Mesothelial cell of epicardium (in vitro differentiated cells): ENCODE data around the gene BAIAP2L1. TPM values are rescaled to one million over a fixed set of nuclear protein-coding genes. Genes with fewer than 3 reads are reported as not detected.
"Not testable (repeated sequence)": the region's sequence is repeated elsewhere in the genome, so short reads cannot be mapped to it uniquely, and the experiment has no call there.

ENCODE experiments used
- DNase-seq, 2 experiments: peaks; one replicate each; pipeline ENCODE4 v3.0.0; 2021; ENCODE audit warnings: low spot score in 2 of 2; ENCODE audit not compliant: unreplicated experiment in 2 of 2
- H3K27ac Mint-ChIP-seq: 2 replicates; pipeline ENCODE4 v1.8.0; 2021; ENCODE audit warnings: mixed read lengths
- H3K27me3 Mint-ChIP-seq: 2 replicates; pipeline ENCODE4 v1.8.0; 2021; ENCODE audit warnings: low read depth, mixed read lengths
- H3K36me3 Mint-ChIP-seq: 2 replicates; pipeline ENCODE4 v1.8.0; 2021; ENCODE audit warnings: mixed read lengths
- H3K4me1 Mint-ChIP-seq: 2 replicates; pipeline ENCODE4 v1.8.0; 2021; ENCODE audit warnings: mixed read lengths
- H3K4me3 Mint-ChIP-seq: 2 replicates; pipeline ENCODE4 v1.8.0; 2021; ENCODE audit warnings: mild to moderate bottlenecking, moderate library complexity, mixed read lengths
- H3K9me3 Mint-ChIP-seq: 2 replicates; pipeline ENCODE4 v1.8.0; 2021; ENCODE audit warnings: mixed read lengths
- CTCF ChIP-seq: fragments of 200-600 bp; sonication (generic); IDR thresholded peaks from one replicate; pipeline ENCODE4 v1.5.0; 2021; ENCODE audit warnings: antibody characterized with exemption; ENCODE audit not compliant: unreplicated experiment
- total RNA-seq: library from RNA; stranded (reverse); gene quantifications from 3 replicates; pipeline ENCODE4 v1.2.1, GENCODE V29; 2021

BAIAP2L1 gene
- total RNA-seq, 1 donor from 2014 or later: 27.2 TPM

DNA sequence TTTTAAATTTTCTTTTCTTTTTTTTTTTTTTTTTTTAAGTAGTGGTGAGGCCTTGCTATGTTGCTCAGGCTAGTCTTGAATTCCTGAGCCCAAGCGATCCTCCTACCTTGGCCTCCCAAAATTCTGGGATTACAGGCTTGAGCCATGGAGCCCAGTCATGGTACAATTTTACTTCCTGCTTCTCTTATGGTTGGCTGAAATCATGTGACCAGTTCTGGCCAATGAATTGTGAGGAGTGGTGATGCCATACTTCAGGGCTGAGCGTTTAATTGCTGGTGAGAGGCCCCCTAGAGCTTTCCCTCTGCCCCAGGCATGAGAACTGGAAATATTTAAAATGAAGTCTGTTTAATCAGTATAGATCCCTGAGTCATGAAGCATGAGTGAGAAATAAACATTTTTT, 22.2 kb upstream of the BAIAP2L1 start:
- no peak for TF ChIP-seq CTCF
- DNase-seq: no peak

DNA sequence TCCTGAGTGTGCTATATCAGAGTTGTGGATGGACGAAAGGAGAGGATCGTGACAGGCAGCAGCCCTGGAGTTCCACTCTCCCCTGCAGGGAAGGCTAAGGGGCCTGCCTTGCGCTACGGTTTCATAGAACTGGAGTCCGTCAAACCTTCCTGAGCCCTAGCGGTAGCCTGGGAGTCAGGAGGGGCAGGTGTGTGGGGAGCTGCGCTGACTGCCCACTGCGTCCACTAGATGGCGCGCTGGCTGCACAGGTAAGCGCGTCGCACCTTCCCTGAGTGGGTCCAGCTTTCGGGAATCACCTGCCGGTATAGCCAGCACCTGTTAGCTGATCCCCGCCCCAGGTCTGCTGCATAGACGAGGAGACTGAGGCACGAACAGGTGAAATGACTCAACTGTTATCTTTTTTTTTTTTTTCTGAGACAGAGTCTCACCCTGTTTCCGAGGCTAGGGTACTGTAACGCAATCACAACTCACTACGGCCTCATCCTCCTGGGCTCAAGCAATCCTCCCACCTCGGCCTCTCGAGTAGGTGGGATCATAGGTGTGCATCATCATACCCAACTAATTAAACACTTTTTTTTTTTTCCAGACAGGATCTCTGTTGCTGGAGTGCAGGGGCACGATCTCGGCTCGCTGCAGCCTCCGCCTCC, 20.2 kb upstream of the BAIAP2L1 start:
- TF ChIP-seq CTCF: peak; percentile 77
- Mint-ChIP-seq H3K4me3 (no peak overlapping the region), H3K36me3 (no peaks in the 10 kb centered on the region), H3K4me1 (peaks cover 4% of the 10 kb centered on the region), H3K9me3 (peaks cover 5% of the 10 kb centered on the region), H3K27me3 (peaks cover 5% of the 10 kb centered on the region), H3K27ac (no peak overlapping the region)
- peak; percentile 57 to 79 for DNase-seq

More for the DNA sequence above, 22.2 kb upstream of the BAIAP2L1 start:
- no peaks in the 10 kb centered on the region for H3K4me1 Mint-ChIP-seq
- no peak overlapping the region for H3K27ac Mint-ChIP-seq
- H3K36me3 Mint-ChIP-seq: no peaks in the 10 kb centered on the region
- H3K27me3 Mint-ChIP-seq: peaks cover 5% of the 10 kb centered on the region
- no peak overlapping the region for H3K4me3 Mint-ChIP-seq
- H3K9me3 Mint-ChIP-seq: peaks cover 5% of the 10 kb centered on the region

- DNase-seq, H3K4me3 Mint-ChIP-seq, H3K27ac Mint-ChIP-seq, H3K27me3 Mint-ChIP-seq, H3K9me3 Mint-ChIP-seq, H3K36me3 Mint-ChIP-seq, H3K4me1 Mint-ChIP-seq: not testable (repeated sequence)
Measured at GRCh38 chr7:98419988-98420387, 19.1 kb upstream of the BAIAP2L1 start.

GRCh38 chr7:98419316-98419691, 18.4 kb upstream of the BAIAP2L1 start:
- H3K27ac Mint-ChIP-seq, H3K4me3 Mint-ChIP-seq, H3K36me3 Mint-ChIP-seq: not testable (repeated sequence)

DNA sequence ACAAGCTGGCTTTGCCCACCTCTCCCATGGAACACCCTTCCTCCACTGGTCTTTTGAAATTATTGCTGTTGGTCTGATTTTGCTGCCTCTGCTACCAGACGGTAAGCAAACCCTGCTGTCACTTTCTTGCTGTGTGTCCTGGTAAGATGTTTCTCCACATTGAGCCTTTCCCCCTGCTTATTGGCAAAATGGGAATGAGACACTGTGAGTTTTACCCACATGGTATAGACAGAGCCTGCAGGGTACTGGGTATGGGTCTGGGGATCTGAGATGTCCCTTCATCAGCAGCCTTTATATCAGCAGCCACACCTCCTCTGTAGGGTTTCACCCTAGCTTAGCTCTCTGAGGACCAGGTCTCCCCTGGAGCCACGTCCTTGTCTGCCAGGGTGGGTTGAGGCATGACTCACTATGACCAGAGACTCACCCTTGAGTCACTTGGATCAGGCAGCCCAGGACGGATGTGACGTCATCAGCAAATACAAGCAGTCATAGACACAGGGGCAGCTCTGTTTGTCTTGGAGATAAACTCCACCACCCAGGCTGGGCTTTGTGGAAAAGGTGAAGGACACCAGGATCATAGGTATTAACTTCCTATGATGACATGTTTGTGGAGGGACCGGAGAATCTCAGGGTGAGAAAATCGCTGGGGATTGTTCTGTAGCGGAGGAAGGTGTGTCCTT, 17.9 kb upstream of the BAIAP2L1 start:
- no peak for TF ChIP-seq CTCF
- Mint-ChIP-seq H3K9me3 (peaks cover 5% of the 10 kb centered on the region), H3K27me3 (no peaks in the 10 kb centered on the region), H3K36me3 (no peaks in the 10 kb centered on the region), H3K4me1 (peaks cover 4% of the 10 kb centered on the region), H3K27ac (no peak overlapping the region), H3K4me3 (no peak overlapping the region)
- no peak for DNase-seq

More at GRCh38 chr7:98419316-98419691, 18.4 kb upstream of the BAIAP2L1 start:
- not testable (repeated sequence) for H3K9me3 Mint-ChIP-seq, H3K4me1 Mint-ChIP-seq, H3K27me3 Mint-ChIP-seq, DNase-seq

GRCh38 chr7:98418271-98418635, 17.4 kb upstream of the BAIAP2L1 start:
- no peaks in the 10 kb centered on the region for H3K36me3 Mint-ChIP-seq
- H3K9me3 Mint-ChIP-seq: peaks cover 3% of the 10 kb centered on the region

More at GRCh38 chr7:98418271-98418635, 17.4 kb upstream of the BAIAP2L1 start:
- no peaks in the 10 kb centered on the region for H3K27me3 Mint-ChIP-seq
- DNase-seq: no peak
- H3K27ac Mint-ChIP-seq: no peak overlapping the region
- peaks cover 4% of the 10 kb centered on the region for H3K4me1 Mint-ChIP-seq
- TF ChIP-seq CTCF: no peak
- no peak overlapping the region for H3K4me3 Mint-ChIP-seq
